Mesothelial cell of epicardium (in vitro differentiated cells): ENCODE results near the gene SLC24A3. TPM values are rescaled to one million over a fixed set of nuclear protein-coding genes. Genes with fewer than 3 reads are reported as not detected.

Source experiments
- DNase-seq, 2 experiments: peaks; one replicate each; pipeline ENCODE4 v3.0.0; 2021; ENCODE audit warnings: low spot score in 2 of 2; ENCODE audit not compliant: unreplicated experiment in 2 of 2
- H3K27ac Mint-ChIP-seq: 2 replicates; pipeline ENCODE4 v1.8.0; 2021; ENCODE audit warnings: mixed read lengths
- H3K27me3 Mint-ChIP-seq: 2 replicates; pipeline ENCODE4 v1.8.0; 2021; ENCODE audit warnings: low read depth, mixed read lengths
- H3K36me3 Mint-ChIP-seq: 2 replicates; pipeline ENCODE4 v1.8.0; 2021; ENCODE audit warnings: mixed read lengths
- H3K4me1 Mint-ChIP-seq: 2 replicates; pipeline ENCODE4 v1.8.0; 2021; ENCODE audit warnings: mixed read lengths
- H3K4me3 Mint-ChIP-seq: 2 replicates; pipeline ENCODE4 v1.8.0; 2021; ENCODE audit warnings: mild to moderate bottlenecking, moderate library complexity, mixed read lengths
- H3K9me3 Mint-ChIP-seq: 2 replicates; pipeline ENCODE4 v1.8.0; 2021; ENCODE audit warnings: mixed read lengths
- CTCF ChIP-seq: fragments of 200-600 bp; sonication (generic); IDR thresholded peaks from one replicate; pipeline ENCODE4 v1.5.0; 2021; ENCODE audit warnings: antibody characterized with exemption; ENCODE audit not compliant: unreplicated experiment
- total RNA-seq: library from RNA; stranded (reverse); gene quantifications from 3 replicates; pipeline ENCODE4 v1.2.1, GENCODE V29; 2021

The SLC24A3 gene
- total RNA-seq, 1 donor from 2014 or later: 3.2 TPM

- no peak overlapping the region for H3K4me3 Mint-ChIP-seq
- TF ChIP-seq CTCF: no peak
- peaks cover 17% of the 10 kb centered on the region for H3K9me3 Mint-ChIP-seq
- H3K27me3 Mint-ChIP-seq: no peaks in the 10 kb centered on the region
- peaks cover 6% of the 10 kb centered on the region for H3K4me1 Mint-ChIP-seq
- H3K27ac Mint-ChIP-seq: no peak overlapping the region
- no peak for DNase-seq
- peaks cover 16% of the 10 kb centered on the region for H3K36me3 Mint-ChIP-seq
These were observed 484.2 kb downstream of the SLC24A3 start for GRCh38 chr20:19696620-19697019.

GRCh38 chr20:19697415-19697814 lies 485.0 kb downstream of the SLC24A3 start:
- H3K27ac Mint-ChIP-seq: no peak overlapping the region

GRCh38 chr20:19699180-19699971 lies 486.9 kb downstream of the SLC24A3 start:
- Mint-ChIP-seq H3K9me3 (peaks cover 33% of the 10 kb centered on the region), H3K4me1 (no peaks in the 10 kb centered on the region), H3K36me3 (peaks cover 27% of the 10 kb centered on the region), H3K27ac (no peak overlapping the region), H3K4me3 (no peak overlapping the region), H3K27me3 (no peaks in the 10 kb centered on the region)
- no peak for DNase-seq
- TF ChIP-seq CTCF: no peak

More at GRCh38 chr20:19697415-19697814, 485.0 kb downstream of the SLC24A3 start:
- Mint-ChIP-seq H3K9me3 (peaks cover 25% of the 10 kb centered on the region), H3K27me3 (no peaks in the 10 kb centered on the region), H3K4me3 (no peak overlapping the region), H3K4me1 (peaks cover 6% of the 10 kb centered on the region), H3K36me3 (peaks cover 24% of the 10 kb centered on the region)
- TF ChIP-seq CTCF: no peak
- DNase-seq: no peak

- DNase-seq: no peak
- Mint-ChIP-seq H3K9me3 (peaks cover 33% of the 10 kb centered on the region), H3K4me3 (no peak overlapping the region), H3K36me3 (peaks cover 27% of the 10 kb centered on the region), H3K27me3 (no peaks in the 10 kb centered on the region), H3K4me1 (no peaks in the 10 kb centered on the region), H3K27ac (no peak overlapping the region)
- TF ChIP-seq CTCF: no peak
These were observed 489.0 kb downstream of the SLC24A3 start for GRCh38 chr20:19701429-19701828.

- Mint-ChIP-seq H3K36me3 (peaks cover 11% of the 10 kb centered on the region), H3K4me1 (peaks cover 16% of the 10 kb centered on the region), H3K27ac (no peak overlapping the region), H3K4me3 (no peak overlapping the region), H3K9me3 (peaks cover 18% of the 10 kb centered on the region), H3K27me3 (no peaks in the 10 kb centered on the region)
- DNase-seq: no peak
- TF ChIP-seq CTCF: no peak
These were observed 494.0 kb downstream of the SLC24A3 start for GRCh38 chr20:19706463-19706862.
